ENCODE results near the gene ZNF185.

The ZNF185 gene

GRCh38 chrX:152897222-152898131, at the start of gene ZNF185:
ZNF185 (plus strand) TSS chrX:152898067; CDS start chrX:152914490, 16,423 bp downstream.
- no peak for DNase-seq

GRCh38 chrX:152850465-152850864, 47.4 kb upstream of the ZNF185 start:
- no peak for DNase-seq

DNA sequence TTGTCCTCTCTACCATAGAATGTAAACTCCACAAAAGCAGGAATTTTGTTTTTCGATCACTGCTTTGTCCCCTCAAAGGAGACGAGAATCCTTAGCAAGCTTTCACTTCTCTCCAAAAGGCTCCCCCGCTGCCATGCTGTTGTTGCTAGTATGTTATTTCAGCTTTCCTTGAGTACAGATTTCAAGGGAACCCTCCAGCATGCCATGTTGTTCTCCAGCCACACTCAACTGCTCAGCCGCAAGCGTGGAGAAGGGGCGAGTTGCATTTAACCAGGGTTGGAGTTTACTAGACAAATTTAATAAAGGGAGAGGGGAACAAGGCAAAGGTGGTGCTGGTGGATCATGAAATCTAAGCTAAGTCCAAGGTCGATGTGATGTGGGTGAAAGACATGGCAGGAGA, 43.9 kb upstream of the ZNF185 start:
- no peak for DNase-seq

GRCh38 chrX:152861116-152861515, 36.8 kb upstream of the ZNF185 start:
- DNase-seq: no peak

GRCh38 chrX:152861826-152862225, 36.0 kb upstream of the ZNF185 start:
- DNase-seq: no peak

DNA sequence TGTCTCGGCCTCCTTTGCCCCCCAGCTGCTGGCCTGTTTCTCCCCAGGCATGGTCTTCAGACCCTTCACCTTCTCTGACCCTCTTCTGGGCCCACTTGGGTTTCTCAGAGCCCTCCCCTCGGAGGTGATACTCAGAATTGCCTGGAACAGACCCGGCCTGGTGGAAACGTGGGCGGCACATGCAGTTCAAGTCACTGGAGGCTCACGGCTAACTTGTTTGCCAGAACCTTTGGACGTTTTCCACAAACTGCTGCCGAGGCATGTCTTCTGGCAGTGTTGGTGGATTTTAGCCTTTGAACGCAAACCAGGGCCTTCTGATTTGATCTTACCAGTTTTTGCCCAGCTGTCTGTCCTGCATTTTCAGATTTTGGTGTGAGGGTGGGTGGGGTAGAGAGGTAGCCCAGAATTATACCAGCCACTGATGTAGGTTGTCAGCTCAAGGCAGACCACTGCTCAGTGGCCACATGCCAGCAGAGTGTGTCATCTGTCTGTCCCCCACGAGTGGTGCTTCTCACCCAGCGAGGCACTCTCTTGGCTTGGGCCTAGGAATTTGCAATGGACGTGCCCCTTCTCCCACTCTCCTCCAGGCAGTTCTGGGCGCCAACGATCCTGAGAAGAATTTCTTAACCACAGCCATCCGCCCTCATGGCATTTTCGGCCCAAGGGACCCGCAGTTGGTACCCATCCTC, 32.5 kb upstream of the ZNF185 start:
- DNase-seq: no peak

- no peak for DNase-seq
These were observed 31.5 kb upstream of the ZNF185 start for GRCh38 chrX:152866386-152866785.

- no peak for DNase-seq
These were observed 27.9 kb upstream of the ZNF185 start for GRCh38 chrX:152869972-152870371.

DNA sequence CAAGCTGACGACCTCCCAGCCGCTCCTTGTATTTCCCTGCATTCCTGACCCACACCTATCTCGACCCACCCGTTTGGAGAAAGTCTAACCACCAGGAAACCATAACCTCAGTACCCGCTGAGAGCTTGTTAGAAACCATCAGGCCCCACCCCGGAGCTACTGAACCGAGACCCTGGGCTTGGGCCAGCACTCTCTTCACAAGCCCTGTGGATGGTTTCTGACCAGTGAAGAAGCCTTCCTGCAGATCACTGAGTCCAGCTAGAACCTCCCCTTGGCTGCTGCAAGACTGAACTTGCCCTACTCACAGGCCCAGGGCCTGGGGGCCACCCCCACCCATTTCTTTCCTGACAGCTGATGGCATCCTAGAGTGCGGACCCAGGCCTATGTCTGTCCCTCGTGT, 26.6 kb upstream of the ZNF185 start:
- no peak for DNase-seq

- no peak for DNase-seq
These were observed 25.3 kb upstream of the ZNF185 start for GRCh38 chrX:152872522-152872921.

DNA sequence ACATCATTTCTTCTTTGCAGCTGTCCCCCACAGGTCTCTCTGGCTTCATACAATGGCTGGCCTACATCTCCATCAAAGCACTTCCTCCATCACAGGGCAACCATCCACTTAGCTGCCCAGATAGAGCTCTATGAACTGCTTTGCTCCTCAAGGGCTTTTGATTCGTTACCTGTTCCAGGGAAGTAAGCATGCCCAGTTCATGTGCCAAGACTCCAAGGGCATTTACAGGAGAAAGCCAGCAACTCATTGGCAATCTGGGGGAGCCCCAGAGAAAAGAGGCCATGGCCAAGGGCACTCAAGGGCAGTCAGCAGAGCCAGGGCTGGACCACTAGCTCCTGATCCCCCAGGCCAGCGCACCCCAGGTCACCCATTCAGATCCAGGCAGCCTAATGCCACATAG, 24.5 kb upstream of the ZNF185 start:
- DNase-seq: no peak

DNA sequence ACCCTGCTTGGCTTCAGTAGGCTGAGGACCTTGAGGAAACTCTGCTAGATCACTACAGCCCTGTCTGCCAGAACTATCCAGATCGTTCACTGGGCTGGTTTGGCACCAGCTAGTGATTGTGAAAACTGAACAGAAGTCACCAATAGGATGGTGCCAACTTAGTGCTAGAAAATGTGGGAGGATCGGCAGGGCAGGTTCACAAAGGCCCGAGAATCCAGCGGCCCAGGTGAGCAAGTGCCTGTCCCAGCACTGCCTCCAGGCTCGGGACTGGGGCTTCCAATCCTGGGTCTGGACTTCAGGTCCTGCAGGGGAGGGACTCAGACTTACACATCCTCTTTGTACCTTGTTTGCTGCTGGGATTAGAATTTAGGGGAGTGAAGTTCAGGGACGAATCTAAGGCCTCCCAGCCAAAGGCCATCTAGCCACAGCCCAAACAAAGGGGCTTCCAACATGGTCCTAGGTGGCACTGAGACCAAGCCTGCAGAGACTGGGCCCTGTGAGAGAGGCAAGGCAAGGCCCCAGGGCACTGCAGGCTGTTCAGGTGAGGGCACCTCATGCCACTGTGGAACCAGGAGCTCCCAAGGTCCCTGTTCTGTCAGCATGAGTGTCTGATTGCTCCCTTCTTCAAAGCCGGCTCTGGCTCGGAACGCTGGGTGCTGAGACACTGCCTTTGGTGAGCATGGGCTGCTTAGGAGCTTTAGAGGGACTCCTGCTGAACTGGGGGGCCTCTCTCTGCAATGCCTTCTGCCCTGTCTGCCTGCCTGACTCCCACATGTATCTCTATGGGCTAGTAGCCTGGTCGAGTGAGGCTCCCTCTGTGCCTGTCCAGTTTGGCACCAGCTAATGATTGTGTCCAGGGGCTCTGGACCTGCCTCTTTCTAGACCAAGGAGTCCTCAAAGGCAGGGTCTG, 20.7 kb upstream of the ZNF185 start:
- no peak for DNase-seq

DNA sequence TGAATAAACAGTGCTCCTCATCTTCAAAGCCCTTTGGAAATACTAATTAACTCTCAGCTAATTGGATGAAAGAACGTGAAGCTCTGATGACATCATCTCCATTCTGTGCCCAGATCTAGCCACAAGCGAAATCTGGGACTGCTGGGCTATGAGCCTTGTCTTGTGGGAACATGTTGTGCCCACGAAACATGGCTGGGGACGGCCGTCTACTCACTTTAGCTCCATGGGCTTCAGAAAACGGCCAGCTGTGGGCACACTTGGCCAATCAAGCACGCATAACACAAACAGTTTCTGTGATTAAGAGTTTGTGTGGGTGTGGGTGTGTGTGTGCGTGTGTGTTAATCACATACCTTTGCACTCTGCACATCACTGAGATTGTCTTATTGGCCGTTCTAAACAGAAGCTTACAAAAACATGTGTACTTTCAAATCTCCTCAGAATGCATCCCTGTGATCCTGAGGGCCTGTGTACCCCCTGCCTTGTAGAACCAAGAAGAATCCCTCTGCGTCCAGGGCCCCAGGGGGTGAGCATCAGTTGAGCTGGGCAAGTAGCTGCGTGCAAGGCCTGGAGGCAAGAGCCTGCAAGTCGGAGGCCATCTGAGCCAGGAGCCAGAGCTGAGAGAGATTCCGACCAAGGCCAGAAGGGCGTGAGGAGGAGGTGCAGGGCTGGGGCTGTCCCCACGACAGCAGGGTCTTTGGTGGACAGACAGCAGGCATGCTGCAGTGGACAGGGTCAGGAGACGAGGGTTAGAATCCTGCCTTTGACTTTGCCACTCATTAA, 18.7 kb upstream of the ZNF185 start:
- no peak for DNase-seq

- DNase-seq: no peak
These were observed 16.6 kb upstream of the ZNF185 start for GRCh38 chrX:152881289-152881688.

DNA sequence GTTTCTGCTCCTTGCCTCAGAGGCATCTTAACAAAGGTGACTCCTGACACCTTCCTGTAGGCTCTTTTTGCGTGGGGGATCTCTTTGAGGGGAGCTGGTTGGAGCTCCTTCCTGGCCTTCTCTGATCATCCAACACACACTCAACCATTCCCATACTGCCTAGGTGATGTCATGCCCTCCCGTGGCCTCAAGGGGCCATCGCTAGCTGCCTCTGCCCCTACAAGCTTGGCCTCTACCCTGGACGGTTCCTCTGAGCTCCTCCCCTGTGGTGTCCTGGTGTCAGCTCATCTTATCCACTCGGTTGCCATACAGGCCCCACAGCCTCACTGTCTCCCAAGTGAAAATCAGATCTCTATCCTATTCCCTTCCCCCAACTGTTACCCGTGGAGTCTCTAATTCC, 13.7 kb upstream of the ZNF185 start:
- DNase-seq: no peak

DNA sequence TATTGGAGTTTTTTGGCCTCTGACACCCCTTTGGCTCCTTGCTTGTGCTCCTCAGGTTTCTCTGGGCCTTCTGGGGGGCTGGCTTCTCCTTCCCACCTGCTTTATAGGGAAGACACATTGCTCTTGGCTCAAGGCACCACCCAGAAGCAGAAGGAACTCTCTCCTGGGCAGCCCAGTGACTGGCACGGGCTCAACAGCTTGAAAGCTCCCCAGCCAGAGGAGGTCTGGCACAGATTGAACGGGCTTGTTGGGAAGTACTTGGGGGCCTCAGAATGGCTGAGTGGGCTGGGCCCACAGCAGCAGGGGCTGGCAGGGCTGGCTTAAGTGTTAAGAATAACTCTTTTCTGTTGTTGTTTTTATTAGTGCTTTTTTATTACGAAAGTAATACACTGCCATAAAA, 11.2 kb upstream of the ZNF185 start:
- DNase-seq: no peak

GRCh38 chrX:152892499-152892898, 5.4 kb upstream of the ZNF185 start:
- DNase-seq: no peak

DNA sequence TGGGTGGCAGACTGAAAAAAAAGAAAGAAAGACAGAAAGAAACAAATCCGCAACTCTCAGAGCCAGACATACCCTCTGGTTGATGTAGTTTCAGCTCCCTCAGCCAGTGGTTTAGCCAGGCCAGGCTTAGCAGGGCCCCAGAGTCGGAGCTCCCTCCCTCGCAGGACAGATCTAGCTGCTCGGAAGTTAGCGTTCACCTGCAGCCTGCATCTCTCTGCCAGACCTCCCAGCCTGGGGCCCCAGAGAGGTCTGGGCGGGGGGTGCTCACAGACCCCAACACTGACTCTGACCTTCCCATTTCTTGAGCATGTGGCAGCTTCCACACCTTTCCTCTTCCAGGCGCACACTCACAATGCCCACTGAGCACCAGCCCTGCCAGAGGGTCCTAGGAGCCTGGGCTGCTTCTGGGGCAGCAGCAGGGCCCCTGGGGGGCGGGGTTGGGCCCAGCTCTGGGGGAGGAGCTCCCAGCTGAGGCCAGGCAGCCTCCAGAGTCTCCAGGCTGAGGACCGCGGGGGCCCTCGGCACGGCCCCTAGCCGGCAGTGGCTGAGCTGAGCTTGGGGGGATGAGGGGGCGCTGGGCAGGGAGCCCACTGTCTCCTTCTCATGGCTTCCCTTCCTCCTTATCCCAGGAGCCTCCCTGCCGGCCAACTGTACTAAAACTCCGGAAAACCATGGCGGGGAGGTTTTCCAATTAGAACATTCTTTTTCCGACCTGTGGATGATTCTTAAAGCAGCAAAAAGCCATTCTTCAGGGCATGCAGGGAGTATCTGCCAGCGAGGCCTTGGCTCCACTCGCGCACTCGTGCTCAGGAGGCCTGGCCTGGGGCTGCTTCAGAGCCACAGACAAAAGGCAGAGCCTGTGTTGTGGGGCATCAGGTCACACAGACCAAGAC, 4.6 kb upstream of the ZNF185 start:
- DNase-seq: no peak

- DNase-seq: no peak
These were observed 3.8 kb upstream of the ZNF185 start for GRCh38 chrX:152893980-152894610.

GRCh38 chrX:152895121-152895520, 2.7 kb upstream of the ZNF185 start:
- no peak for DNase-seq
